NCI-H128 (cell line): ENCODE measurements around the gene ACBD5.

Source experiments
- DNase-seq: peaks from one replicate; lab custom pipeline; 2025; ENCODE audit not compliant: unreplicated experiment; lab: John Stamatoyannopoulos, UW

ACBD5 gene

GRCh38 chr10:27153329-27153728 is 87.3 kb downstream of the ACBD5 start:
- no peak for DNase-seq

- DNase-seq: no peak
These were observed 87.9 kb downstream of the ACBD5 start for GRCh38 chr10:27152687-27153086.

- no peak for DNase-seq
These were observed 90.3 kb downstream of the ACBD5 start for GRCh38 chr10:27150261-27150660.

- no peak for DNase-seq
These were observed 92.9 kb downstream of the ACBD5 start for GRCh38 chr10:27147701-27148100.

DNA sequence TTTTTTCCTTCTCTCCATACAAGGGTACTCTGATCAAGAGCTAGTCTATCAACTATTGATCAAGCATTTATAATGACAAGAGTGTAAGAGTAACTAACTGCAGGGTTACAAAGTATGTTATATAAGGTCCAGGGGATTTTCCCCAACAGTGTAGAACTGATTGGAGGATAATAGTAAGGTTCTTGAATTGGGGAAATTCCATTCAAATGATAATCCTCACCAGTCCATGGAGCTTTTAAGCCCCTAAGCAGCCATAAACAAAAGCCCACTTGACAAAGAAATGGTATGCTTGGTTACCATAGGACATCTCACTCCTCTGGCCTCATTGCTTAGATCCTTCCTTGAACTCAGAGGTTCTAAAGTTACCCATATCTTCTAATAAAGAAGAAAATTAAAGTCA is 94.7 kb downstream of the ACBD5 start:
- no peak for DNase-seq
